ENCODE results near the gene KRTAP1-1.

DNA sequence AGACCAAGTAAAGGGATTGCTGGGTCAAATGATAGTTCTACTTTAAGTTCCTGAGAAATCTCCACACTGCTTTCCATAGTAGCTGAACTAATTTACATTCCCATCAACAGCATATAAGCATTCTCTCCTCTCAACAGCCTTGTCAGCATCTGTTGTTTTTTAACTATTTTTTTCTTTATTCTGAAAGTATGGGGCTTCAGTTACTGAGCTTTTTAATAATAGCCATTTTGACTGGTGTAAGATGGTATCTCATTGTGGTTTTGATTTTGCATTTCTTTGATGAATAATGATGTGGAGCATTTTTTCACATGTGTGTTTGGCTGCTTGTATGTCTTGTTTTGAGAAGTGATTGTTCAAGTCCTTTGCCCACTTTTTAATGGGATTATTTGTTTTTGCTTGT lies 11.3 kb upstream of the KRTAP1-1 start:
- TF ChIP-seq, protein P1, sequence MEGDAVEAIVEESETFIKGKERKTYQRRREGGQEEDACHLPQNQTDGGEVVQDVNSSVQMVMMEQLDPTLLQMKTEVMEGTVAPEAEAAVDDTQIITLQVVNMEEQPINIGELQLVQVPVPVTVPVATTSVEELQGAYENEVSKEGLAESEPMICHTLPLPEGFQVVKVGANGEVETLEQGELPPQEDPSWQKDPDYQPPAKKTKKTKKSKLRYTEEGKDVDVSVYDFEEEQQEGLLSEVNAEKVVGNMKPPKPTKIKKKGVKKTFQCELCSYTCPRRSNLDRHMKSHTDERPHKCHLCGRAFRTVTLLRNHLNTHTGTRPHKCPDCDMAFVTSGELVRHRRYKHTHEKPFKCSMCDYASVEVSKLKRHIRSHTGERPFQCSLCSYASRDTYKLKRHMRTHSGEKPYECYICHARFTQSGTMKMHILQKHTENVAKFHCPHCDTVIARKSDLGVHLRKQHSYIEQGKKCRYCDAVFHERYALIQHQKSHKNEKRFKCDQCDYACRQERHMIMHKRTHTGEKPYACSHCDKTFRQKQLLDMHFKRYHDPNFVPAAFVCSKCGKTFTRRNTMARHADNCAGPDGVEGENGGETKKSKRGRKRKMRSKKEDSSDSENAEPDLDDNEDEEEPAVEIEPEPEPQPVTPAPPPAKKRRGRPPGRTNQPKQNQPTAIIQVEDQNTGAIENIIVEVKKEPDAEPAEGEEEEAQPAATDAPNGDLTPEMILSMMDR (conservative IDR thresholded peaks at IDR 0.05; ENCODE audit: low read depth, low read length), result no peak
- TF ChIP-seq SMC3 (IDR thresholded peaks at IDR 0.05; ENCODE audit: low read depth, low read length), result no peak
- TF ChIP-seq RCOR1 (IDR thresholded peaks at IDR 0.05; ENCODE audit: insufficient replicate concordance, low read length), result no peak
- TF ChIP-seq RAD21 (IDR thresholded peaks at IDR 0.05; ENCODE audit: low read length), result no peak
- no peak for TF ChIP-seq POLR2A (IDR thresholded peaks at IDR 0.05; ENCODE audit: low read depth, low read length)
- TF ChIP-seq BHLHE40 (IDR thresholded peaks at IDR 0.05; ENCODE audit: low read depth, low read length), result no peak
- TF ChIP-seq MAFK (IDR thresholded peaks at IDR 0.05; ENCODE audit: low read depth, low read length), result no peak
- no peak for TF ChIP-seq MXI1 (IDR thresholded peaks at IDR 0.05; ENCODE audit: borderline replicate concordance, low read depth, low read length)
- TF ChIP-seq CEBPB (IDR thresholded peaks at IDR 0.05; ENCODE audit: low read depth, low read length), result no peak
- TF ChIP-seq NFE2L2 (IDR thresholded peaks at IDR 0.05; ENCODE audit: low read depth, low read length), result no peak
- TF ChIP-seq, protein P2, sequence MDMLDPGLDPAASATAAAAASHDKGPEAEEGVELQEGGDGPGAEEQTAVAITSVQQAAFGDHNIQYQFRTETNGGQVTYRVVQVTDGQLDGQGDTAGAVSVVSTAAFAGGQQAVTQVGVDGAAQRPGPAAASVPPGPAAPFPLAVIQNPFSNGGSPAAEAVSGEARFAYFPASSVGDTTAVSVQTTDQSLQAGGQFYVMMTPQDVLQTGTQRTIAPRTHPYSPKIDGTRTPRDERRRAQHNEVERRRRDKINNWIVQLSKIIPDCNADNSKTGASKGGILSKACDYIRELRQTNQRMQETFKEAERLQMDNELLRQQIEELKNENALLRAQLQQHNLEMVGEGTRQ (IDR thresholded peaks at IDR 0.05; ENCODE audit: low read depth, low read length), result no peak
- TF ChIP-seq RFX5 (IDR thresholded peaks at IDR 0.05; ENCODE audit: low read depth, low read length), result no peak
- TF ChIP-seq FOS (IDR thresholded peaks at IDR 0.05; ENCODE audit: low read depth, low read length), result no peak
